Muscle layer of duodenum (tissue), 2 donors: ENCODE results near the gene ARHGEF2.

ENCODE experiments used
- H3K27ac ChIP-seq: one replicate; pipeline ENCODE4 v1.7.0; 2013; ENCODE audit warnings: mild to moderate bottlenecking, low read length
- H3K27me3 ChIP-seq: one replicate; pipeline ENCODE4 v1.7.0; 2013; ENCODE audit warnings: low read depth, mild to moderate bottlenecking, control low read depth, low read length
- H3K36me3 ChIP-seq, 2 donors: one replicate each; pipeline ENCODE4 v1.7.0; 2013; ENCODE audit warnings: low read length in 2 of 2, control low read depth in 1 of 2, mild to moderate bottlenecking in 1 of 2; ENCODE audit not compliant: insufficient read depth in 2 of 2, control insufficient read depth in 1 of 2
- H3K4me1 ChIP-seq, 2 donors: one replicate each; pipeline ENCODE4 v1.7.0; 2013; ENCODE audit warnings: low read length in 2 of 2, mild to moderate bottlenecking in 2 of 2, control low read depth in 1 of 2, moderate library complexity in 1 of 2; ENCODE audit not compliant: insufficient read depth in 2 of 2, control insufficient read depth in 1 of 2
- H3K4me3 ChIP-seq, 2 donors: one replicate each; pipeline ENCODE4 v1.7.0; 2013; ENCODE audit warnings: low read length in 2 of 2, low read depth in 1 of 2, mild to moderate bottlenecking in 1 of 2
- H3K9me3 ChIP-seq, 2 donors: one replicate each; pipeline ENCODE4 v1.7.0; 2013; ENCODE audit warnings: low read length in 2 of 2, control low read depth in 1 of 2, mild to moderate bottlenecking in 1 of 2; ENCODE audit not compliant: control insufficient read depth in 1 of 2
- donor health status: healthy.

ARHGEF2 gene

DNA sequence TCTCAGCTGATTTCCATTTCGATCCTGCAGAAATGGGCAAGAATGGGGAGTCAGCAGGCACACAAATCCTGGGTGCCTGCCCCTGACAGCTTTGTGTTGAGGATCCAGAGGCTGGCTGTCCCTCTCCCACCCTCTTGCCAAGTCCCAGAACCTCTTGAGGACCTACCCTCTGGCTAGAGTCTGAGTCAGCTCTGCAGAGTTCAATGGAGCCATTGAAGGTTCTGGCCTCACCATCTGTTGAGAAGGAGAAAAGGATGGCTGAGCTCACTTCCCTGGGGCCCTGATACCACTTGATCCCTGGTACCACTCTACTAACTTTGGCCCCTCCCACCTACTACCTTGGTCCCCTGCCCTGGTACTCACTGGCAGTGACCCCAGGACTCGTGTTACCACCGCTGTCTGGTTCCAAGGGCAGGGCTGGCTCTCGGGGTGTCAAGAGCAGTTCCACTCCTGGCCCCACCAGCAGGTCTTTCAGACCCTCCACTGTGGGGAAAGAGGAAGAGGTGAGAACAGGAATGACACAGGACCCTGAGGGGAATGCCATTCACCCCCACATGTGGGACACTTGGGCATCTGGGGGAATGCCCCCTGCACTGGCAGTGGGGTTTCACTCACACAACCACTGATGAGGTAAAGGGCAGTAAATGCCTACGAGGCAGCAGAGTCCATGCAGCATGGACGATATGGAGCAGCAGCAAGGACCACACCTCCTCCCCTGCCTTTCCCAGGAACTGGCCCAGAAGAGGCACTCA is 26.4 kb downstream of the ARHGEF2 start:
- H3K27ac ChIP-seq: no peak overlapping the region
- H3K36me3 ChIP-seq: peaks cover 50 to 80% of the 10 kb centered on the region in 2 donors
- no peaks in the 10 kb centered on the region for H3K9me3 ChIP-seq
- H3K27me3 ChIP-seq: no peaks in the 10 kb centered on the region
- no peaks in the 10 kb centered on the region for H3K4me1 ChIP-seq
- H3K4me3 ChIP-seq: no peak overlapping the region

DNA sequence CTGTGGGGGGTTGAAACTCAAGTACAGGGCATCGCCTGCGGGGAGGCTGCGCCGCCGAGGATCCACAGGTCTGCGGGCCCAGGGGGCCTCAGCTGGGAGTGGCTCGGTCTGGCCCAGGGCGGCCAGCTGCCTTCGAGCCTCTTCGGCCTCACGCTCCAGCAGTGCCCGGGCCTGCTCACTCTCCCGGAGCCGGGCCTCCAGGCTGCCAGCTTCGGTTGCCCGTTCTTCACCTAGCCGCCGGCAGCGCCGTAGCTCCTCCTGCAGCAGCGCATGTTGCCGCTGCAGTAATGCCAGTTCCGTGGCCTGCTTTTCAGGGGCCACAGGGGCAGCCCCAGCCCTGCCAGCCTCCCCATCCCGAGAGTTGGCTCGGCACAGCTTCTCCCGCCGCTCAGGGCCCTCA is 27.5 kb downstream of the ARHGEF2 start:
- peaks cover 58 to 72% of the 10 kb centered on the region in 2 donors for H3K36me3 ChIP-seq
- H3K27ac ChIP-seq: no peak overlapping the region
- H3K4me3 ChIP-seq: no peak overlapping the region
- H3K9me3 ChIP-seq: no peaks in the 10 kb centered on the region
- peaks cover 0 to 6% of the 10 kb centered on the region in 2 donors for H3K4me1 ChIP-seq
- no peaks in the 10 kb centered on the region for H3K27me3 ChIP-seq

DNA sequence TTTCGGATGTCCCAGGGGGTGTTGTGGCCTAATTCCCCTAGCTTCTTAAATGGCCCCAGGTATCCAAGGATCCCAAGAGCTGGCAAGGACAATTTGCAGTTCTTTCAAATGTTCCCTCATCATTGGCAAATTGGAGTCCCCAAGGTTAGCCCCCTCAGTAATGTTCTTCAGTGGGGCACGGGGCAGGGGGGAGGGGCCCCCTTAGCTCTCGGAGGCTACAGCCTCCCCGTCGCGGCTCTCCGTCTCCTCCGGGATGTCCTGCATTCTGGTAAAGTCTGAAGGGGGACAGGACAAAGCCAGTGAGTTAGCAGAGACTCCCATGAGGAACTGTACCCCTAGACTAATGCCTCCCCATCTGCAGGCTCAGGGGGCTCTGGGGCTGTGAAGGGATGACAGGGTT is 30.6 kb downstream of the ARHGEF2 start:
- Histone ChIP-seq H3K4me1 (peaks cover 7 to 13% of the 10 kb centered on the region in 2 donors), H3K4me3 (no peak overlapping the region), H3K36me3 (peaks cover 46 to 49% of the 10 kb centered on the region in 2 donors), H3K9me3 (no peaks in the 10 kb centered on the region), H3K27ac (no peak overlapping the region), H3K27me3 (no peaks in the 10 kb centered on the region)

DNA sequence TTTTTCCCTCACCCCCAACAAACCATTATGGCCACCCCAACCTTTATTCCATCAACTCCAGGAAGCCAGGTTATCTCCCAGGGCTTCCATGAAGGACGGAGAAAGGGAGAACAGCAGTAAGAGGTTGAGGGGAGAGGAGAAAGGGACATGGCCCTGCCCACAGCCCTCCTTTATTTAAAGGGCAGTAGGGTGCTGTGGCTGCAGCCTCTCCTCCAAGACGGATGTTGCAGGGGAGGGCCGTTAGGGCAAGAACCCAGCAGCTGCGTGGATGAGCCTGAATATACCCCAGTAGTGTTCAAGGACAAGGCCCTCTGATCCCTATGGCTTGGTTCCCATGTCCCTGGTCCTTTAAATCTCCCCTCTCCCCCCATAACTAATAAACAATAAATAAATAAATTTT is 31.1 kb downstream of the ARHGEF2 start:
- H3K4me3 ChIP-seq: no peak overlapping the region
- no peak overlapping the region for H3K27ac ChIP-seq
- peaks cover 42 to 44% of the 10 kb centered on the region in 2 donors for H3K36me3 ChIP-seq
- H3K9me3 ChIP-seq: no peaks in the 10 kb centered on the region
- peaks cover 7 to 13% of the 10 kb centered on the region in 2 donors for H3K4me1 ChIP-seq
- no peaks in the 10 kb centered on the region for H3K27me3 ChIP-seq

DNA sequence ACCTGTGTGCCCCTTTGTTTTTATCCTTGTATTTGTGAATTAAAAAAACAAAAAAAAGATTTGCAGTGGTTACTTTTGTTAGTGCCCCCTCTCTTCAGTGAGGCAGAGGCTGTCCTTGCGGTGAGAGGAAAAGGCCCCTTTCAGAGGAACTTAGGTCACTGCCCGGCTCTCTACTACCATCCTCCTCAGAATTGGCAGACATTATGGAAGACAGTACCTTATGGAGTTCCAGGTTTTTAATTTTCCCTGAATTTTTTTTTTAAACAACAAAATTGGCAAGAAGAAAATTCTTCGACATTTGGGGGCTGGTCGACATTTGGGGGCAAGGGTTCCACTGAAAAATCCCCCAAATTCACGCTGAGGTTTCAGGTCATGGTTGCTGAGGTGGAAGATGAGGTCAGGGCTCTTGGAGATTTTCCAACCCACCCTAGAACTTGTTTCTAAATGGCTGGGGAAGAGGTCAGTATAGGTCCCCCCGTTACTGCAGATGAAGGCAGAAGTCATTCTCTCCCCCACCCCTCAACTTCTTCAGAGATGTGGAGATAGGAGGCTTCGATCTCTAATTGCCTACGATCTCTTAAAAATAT is 31.6 kb downstream of the ARHGEF2 start:
- H3K36me3 ChIP-seq: peaks cover 36 to 39% of the 10 kb centered on the region in 2 donors
- H3K4me1 ChIP-seq: peaks cover 7 to 13% of the 10 kb centered on the region in 2 donors
- H3K9me3 ChIP-seq: no peaks in the 10 kb centered on the region
- no peaks in the 10 kb centered on the region for H3K27me3 ChIP-seq
- H3K4me3 ChIP-seq: no peak overlapping the region
- no peak overlapping the region for H3K27ac ChIP-seq

DNA sequence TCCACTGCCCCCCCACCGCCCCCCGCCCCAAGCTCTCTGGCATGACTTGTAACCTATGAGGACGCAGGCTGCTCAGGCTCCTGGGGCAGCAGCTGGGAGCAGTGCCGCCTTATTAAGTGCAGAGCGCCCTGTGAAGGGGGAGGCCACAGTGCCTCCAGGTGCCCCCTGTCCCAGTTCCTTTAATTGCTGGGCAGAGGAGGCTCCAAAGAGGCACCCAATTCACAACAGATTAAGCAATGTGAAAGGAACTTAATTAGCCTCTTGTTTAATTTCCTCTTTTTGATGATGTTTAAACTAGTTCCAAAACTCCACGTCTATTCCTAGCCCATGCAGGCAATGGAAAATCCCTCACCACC is 33.9 kb downstream of the ARHGEF2 start:
- Histone ChIP-seq H3K27ac (peak overlapping the region; percentile 2), H3K4me1 (peaks cover 14 to 25% of the 10 kb centered on the region in 2 donors), H3K27me3 (no peaks in the 10 kb centered on the region), H3K36me3 (peaks cover 18 to 20% of the 10 kb centered on the region in 2 donors), H3K4me3 (no peak overlapping the region), H3K9me3 (no peaks in the 10 kb centered on the region)

DNA sequence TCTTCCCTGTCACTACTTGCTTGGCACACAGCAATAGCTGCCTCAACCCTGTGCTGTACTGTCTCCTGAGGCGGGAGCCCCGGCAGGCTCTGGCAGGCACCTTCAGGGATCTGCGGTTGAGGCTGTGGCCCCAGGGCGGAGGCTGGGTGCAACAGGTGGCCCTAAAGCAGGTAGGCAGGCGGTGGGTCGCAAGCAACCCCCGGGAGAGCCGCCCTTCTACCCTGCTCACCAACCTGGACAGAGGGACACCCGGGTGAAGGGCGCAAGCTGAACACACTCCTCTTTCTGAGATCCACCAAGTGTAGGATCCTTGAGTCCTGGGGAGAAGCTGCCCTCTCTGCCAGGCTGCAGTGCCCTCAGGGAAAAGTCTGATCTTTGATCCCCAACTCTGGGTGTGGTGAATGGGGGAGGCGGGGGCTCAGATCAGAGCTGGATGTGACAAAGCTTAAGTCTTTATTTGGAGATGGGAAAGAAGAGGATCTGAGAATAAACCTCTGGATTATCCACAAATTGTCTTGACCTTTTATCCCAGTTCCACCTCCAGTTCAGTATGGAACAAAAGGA is 35.7 kb downstream of the ARHGEF2 start:
- peak overlapping the region; percentile 36 for H3K27ac ChIP-seq
- no peaks in the 10 kb centered on the region for H3K27me3 ChIP-seq
- no peaks in the 10 kb centered on the region for H3K9me3 ChIP-seq
- peaks cover 9 to 14% of the 10 kb centered on the region in 2 donors for H3K36me3 ChIP-seq
- no peak overlapping the region for H3K4me3 ChIP-seq
- H3K4me1 ChIP-seq: peaks cover 22 to 29% of the 10 kb centered on the region in 2 donors

DNA sequence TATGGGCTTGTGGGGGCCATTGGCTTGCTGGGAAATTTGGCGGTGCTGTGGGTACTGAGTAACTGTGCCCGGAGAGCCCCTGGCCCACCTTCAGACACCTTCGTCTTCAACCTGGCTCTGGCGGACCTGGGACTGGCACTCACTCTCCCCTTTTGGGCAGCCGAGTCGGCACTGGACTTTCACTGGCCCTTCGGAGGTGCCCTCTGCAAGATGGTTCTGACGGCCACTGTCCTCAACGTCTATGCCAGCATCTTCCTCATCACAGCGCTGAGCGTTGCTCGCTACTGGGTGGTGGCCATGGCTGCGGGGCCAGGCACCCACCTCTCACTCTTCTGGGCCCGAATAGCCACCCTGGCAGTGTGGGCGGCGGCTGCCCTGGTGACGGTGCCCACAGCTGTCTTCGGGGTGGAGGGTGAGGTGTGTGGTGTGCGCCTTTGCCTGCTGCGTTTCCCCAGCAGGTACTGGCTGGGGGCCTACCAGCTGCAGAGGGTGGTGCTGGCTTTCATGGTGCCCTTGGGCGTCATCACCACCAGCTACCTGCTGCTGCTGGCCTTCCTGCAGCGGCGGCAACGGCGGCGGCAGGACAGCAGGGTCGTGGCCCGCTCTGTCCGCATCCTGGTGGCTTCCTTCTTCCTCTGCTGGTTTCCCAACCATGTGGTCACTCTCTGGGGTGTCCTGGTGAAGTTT is 36.4 kb downstream of the ARHGEF2 start:
- no peaks in the 10 kb centered on the region for H3K9me3 ChIP-seq
- H3K27ac ChIP-seq: peak overlapping the region; percentile 90
- peaks cover 2 to 8% of the 10 kb centered on the region in 2 donors for H3K36me3 ChIP-seq
- H3K27me3 ChIP-seq: no peaks in the 10 kb centered on the region
- peaks cover 22 to 29% of the 10 kb centered on the region in 2 donors for H3K4me1 ChIP-seq
- peak overlapping the region in 1 of 2 donors; percentile 26 for H3K4me3 ChIP-seq

DNA sequence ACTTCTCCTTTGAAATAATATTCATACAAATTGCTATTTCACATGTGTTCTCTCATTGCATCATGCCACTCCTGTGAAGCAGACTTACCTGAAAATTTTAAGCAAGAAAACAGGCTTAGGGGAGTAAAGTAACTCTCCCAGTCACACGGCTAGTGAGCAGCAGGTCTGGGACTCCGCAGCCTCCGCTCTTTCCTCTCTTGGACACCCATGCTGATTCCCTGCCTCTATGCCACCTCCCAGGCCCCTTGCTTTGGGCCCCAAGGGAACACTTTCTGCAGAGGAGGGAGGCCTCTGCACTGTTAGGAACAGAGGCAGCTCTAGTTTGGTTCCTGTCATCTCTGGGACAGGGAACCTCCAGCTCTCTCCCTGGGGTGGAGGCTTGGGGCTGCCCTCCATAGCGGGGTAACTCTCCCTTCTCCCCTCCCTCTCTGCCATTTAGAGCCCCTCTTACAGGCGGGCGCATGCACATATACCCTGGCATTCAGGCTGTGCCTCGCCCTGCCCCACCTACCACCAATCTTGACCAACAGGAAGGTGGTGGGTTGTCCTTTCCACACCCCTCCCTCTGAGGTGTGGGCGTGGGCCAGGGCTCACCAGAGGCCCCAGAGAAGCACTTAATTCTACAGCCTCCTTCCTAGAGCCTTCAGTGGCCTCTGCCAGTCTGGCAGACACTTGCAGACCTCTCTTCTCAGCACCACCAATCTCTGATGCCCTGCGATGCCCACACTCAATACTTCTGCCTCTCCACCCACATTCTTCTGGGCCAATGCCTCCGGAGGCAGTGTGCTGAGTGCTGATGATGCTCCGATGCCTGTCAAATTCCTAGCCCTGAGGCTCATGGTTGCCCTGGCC is 37.1 kb downstream of the ARHGEF2 start, which contains the start of gene RXFP4:
TSS of gene RXFP4 (plus strand) at position 646 of the 852 bp plus-strand sequence. CDS start at position 718, 72 bp downstream.
- Histone ChIP-seq H3K36me3 (peaks cover 0 to under 1% of the 10 kb centered on the region in 2 donors), H3K4me1 (peaks cover 22 to 27% of the 10 kb centered on the region in 2 donors), H3K9me3 (no peaks in the 10 kb centered on the region), H3K27me3 (no peaks in the 10 kb centered on the region), H3K27ac (peak within 1 kb of the TSS; percentile 90), H3K4me3 (peak within 1 kb of the TSS in 1 of 2 donors; percentile 26)

DNA sequence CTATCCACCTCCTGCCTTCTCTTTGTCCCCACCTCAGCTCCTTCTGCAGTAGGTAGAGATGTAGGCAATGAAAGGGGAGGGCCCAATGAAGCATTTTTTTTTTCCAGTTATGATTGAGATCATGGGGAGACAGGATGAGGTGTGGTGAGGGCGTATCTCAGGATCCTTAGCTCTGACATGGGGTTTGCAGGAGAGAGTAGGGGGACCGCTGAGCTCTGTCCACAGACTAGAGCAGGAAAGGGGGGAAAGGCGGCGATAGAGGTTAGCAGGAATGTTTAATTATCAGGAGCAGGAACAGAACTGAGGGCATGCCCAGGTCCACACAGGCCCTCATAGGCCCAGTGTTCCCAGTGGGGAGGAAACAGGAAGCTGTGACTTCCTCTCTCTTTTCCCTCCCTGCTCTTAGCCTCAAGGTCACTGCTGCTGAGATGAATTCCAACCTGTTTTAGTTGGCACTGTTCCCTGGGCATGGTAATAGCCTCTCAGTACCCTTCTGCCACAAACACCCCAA is 37.8 kb downstream of the ARHGEF2 start:
- Histone ChIP-seq H3K4me3 (peak overlapping the region in 1 of 2 donors; percentile 16), H3K4me1 (peaks cover 22% of the 10 kb centered on the region in 2 donors), H3K36me3 (no peaks in the 10 kb centered on the region), H3K9me3 (no peaks in the 10 kb centered on the region), H3K27me3 (no peaks in the 10 kb centered on the region), H3K27ac (peak overlapping the region; percentile 90)
